ENCODE results near the gene TAF1. TPM values are rescaled to one million over a fixed set of nuclear protein-coding genes. Genes with fewer than 3 reads are reported as not detected.
A peak's percentile ranks its signal among the peaks of the same experiment; 100 is the strongest.
"Not testable (repeated sequence)": the region's sequence is repeated elsewhere in the genome, so short reads cannot be mapped to it uniquely, and the experiment has no call there.

The TAF1 gene
- total RNA-seq, 4 donors from 2014 or later: 34.3 to 59.4 (median 41.4) TPM

GRCh38 chrX:71489540-71489939, 123.4 kb downstream of the TAF1 start:
- H3K27me3 ChIP-seq: no peaks in the 10 kb centered on the region
- peaks cover 0 to under 1% (median 0%) of the 10 kb centered on the region in 4 donors for H3K9me3 ChIP-seq
- H3K36me3 ChIP-seq: no peaks in the 10 kb centered on the region
- H3K4me1 ChIP-seq: peaks cover 0 to 11% (median 4%) of the 10 kb centered on the region in 4 donors
- DNase-seq (ENCODE audit: extremely low spot score): no peak
- TF ChIP-seq CTCF (IDR thresholded peaks at IDR 0.05) (no peak), POLR2A (IDR thresholded peaks at IDR 0.05; ENCODE audit: low read depth) (no peak), EP300 (IDR thresholded peaks at IDR 0.05) (no peak), POLR2AphosphoS5 (IDR thresholded peaks at IDR 0.05) (no peak)
- H3K27ac ChIP-seq (replicated peaks in 1 of 4): no peak overlapping the region
- 81% methylated on average over 5 of the region's 5 CpGs for WGBS
- intact Hi-C loops (cut with DNase I): no loop called here
- H3K4me3 ChIP-seq: no peak overlapping the region

DNA sequence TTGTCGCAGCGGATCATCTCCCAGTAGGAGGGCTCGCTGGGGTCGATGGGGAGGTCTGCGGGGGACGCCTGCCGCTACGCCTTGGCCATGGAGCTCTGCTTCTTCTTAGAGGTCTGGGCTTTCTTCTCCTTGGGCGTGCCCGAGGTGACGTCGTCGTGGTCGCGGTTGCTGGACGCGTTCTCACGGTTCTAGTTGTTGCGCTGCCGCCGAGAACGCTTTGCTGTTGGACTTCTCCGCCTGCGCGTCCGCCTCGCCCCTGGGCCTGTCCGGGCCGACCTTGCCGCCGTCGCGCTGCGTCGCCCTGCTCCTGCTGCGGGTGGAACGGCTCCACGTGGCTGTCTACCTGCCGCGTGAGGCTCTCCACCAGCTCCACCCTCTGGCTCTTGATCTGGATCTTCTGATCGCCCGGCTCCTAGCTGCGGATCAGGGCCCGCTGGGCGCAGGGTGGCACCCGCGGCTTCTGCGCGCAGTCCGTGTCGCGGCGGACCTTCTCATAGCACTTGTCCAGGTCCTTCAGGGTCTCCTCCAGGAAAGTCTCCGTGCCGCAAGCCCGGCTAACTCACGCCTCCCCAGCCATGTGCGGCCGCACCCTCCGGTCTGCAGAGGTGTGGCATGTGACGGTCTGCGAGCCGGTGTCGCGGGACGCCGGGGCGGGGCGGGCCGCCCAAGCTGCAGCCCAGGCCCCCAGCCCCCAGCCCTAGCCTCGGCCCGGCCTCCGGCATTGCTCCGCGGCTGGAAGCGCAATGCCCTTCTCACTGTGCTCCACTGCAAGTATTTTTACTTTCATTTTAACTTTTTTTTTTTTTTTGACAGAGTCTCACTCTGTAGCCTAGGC, 126.3 kb downstream of the TAF1 start:
- 50% methylated on average over 41 of the region's 76 CpGs for WGBS
- no peaks in the 10 kb centered on the region for H3K36me3 ChIP-seq
- peaks cover 0 to 11% (median 4%) of the 10 kb centered on the region in 4 donors for H3K4me1 ChIP-seq
- H3K9me3 ChIP-seq: peaks cover 0 to 6% (median 0%) of the 10 kb centered on the region in 4 donors
- intact Hi-C loops (cut with DNase I): no loop called here
- DNase-seq (ENCODE audit: extremely low spot score): no peak
- H3K27ac ChIP-seq (replicated peaks in 1 of 4): peak overlapping the region in 3 of 4 donors; percentile 18 to 34 (median 28)
- no peaks in the 10 kb centered on the region for H3K27me3 ChIP-seq
- TF ChIP-seq EP300 (IDR thresholded peaks at IDR 0.05): no peak
- TF ChIP-seq CTCF (IDR thresholded peaks at IDR 0.05): no peak
- no peak for TF ChIP-seq POLR2AphosphoS5 (IDR thresholded peaks at IDR 0.05)
- TF ChIP-seq POLR2A (IDR thresholded peaks at IDR 0.05; ENCODE audit: low read depth): no peak
- H3K4me3 ChIP-seq: peak overlapping the region; percentile 61 to 65 (median 63)

- WGBS: 74% methylated on average over 16 of the region's 16 CpGs
- Histone ChIP-seq H3K4me3 (peak overlapping the region; percentile 61 to 65 (median 63)), H3K9me3 (peaks cover 0 to 6% (median 0%) of the 10 kb centered on the region in 4 donors), H3K27ac (replicated peaks in 1 of 4) (peak overlapping the region in 1 of 4 donors; percentile 28), H3K36me3 (no peaks in the 10 kb centered on the region), H3K27me3 (no peaks in the 10 kb centered on the region), H3K4me1 (peaks cover 0 to 11% (median 4%) of the 10 kb centered on the region in 4 donors)
- intact Hi-C loops (cut with DNase I): no loop called here
- TF ChIP-seq EP300 (IDR thresholded peaks at IDR 0.05): no peak
- TF ChIP-seq POLR2A (IDR thresholded peaks at IDR 0.05; ENCODE audit: low read depth): no peak
- TF ChIP-seq POLR2AphosphoS5 (IDR thresholded peaks at IDR 0.05): peak in 1 of 2 donors; percentile 18
- TF ChIP-seq CTCF (IDR thresholded peaks at IDR 0.05): no peak
- no peak for DNase-seq (ENCODE audit: extremely low spot score)
Observed at GRCh38 chrX:71493111-71493613, 127.0 kb downstream of the TAF1 start.

GRCh38 chrX:71495979-71496378, 129.8 kb downstream of the TAF1 start:
- H3K36me3 ChIP-seq; H3K4me3 ChIP-seq; H3K9me3 ChIP-seq; H3K27ac ChIP-seq (replicated peaks in 1 of 4); H3K27me3 ChIP-seq; intact Hi-C loops (cut with DNase I); DNase-seq (ENCODE audit: extremely low spot score): not testable (repeated sequence)
- peaks cover 0 to 11% (median 4%) of the 10 kb centered on the region in 4 donors for H3K4me1 ChIP-seq
- 79% methylated on average over 3 of the region's 3 CpGs for WGBS

DNA sequence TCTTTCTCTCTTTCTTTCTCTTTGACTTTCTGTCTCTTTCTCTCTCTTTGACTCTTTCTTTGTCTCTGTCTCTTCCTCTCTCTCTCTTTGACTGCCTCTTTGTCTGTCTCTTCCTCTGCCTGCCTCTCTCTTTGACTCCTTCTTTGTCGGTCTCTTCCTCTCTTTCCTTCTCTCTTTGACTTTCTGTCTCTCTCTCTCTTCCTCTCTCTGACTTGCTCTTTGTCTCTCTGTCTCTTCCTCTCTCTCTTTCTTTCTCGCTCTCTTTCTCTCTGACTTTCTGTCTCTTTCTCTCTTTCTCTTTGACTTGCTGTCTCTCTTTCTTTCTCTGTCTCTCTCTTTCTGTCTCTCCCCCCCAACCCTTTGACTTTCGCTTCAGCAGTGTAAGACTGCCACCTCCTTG, 130.3 kb downstream of the TAF1 start:
- H3K9me3 ChIP-seq: peaks cover 0 to 8% (median 0%) of the 10 kb centered on the region in 4 donors
- H3K27me3 ChIP-seq: no peaks in the 10 kb centered on the region
- no peak for DNase-seq (ENCODE audit: extremely low spot score)
- no peaks in the 10 kb centered on the region for H3K36me3 ChIP-seq
- intact Hi-C loops (cut with DNase I): no loop called here
- H3K4me3 ChIP-seq: no peak overlapping the region
- H3K27ac ChIP-seq (replicated peaks in 1 of 4): no peak overlapping the region
- H3K4me1 ChIP-seq: peaks cover 0 to 11% (median 4%) of the 10 kb centered on the region in 4 donors
- TF ChIP-seq POLR2AphosphoS5 (IDR thresholded peaks at IDR 0.05) (no peak), CTCF (IDR thresholded peaks at IDR 0.05) (no peak), EP300 (IDR thresholded peaks at IDR 0.05) (no peak), POLR2A (IDR thresholded peaks at IDR 0.05; ENCODE audit: low read depth) (no peak)
- WGBS: 82% methylated on average over 3 of the region's 3 CpGs

DNA sequence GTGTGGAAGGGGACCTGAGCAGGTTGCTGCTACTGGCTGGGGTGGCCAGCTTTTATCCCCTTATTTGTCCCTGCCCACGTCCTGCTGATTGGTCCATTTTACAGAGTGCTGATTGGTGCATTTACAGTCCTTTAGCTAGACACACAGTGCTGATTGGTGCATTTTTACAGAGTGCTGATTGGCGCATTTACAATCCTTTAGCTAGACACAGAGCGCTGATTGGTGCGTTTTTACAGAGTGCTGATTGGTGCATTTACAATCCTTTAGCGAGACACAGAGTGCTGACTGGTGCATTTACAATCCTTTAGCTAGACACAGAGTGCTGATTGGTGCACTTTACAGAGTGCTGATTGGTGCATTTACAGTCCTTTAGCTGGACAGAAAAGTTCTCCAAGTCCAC, 135.9 kb downstream of the TAF1 start:
- H3K4me3 ChIP-seq; DNase-seq (ENCODE audit: extremely low spot score); H3K36me3 ChIP-seq; H3K4me1 ChIP-seq; H3K27ac ChIP-seq (replicated peaks in 1 of 4); H3K27me3 ChIP-seq; intact Hi-C loops (cut with DNase I): not testable (repeated sequence)
- 84% methylated on average over 5 of the region's 5 CpGs for WGBS
- peaks cover 0 to 14% (median 0%) of the 10 kb centered on the region in 4 donors for H3K9me3 ChIP-seq
